NCI-H2107 treated with DMSO at 0.1 percent for 48 hours (cell line): Measurements from ENCODE around the gene BCCIP.

Experiments used
- DNase-seq: peaks from one replicate; lab custom pipeline; 2025; ENCODE audit not compliant: unreplicated experiment; lab: John Stamatoyannopoulos, UW

Gene BCCIP

GRCh38 chr10:125822878-125823662 is at the start of gene BCCIP, which contains the start of gene UROS:
BCCIP (plus strand) TSS chr10:125823546; CDS start chr10:125823558, 12 bp downstream.
UROS (minus strand) TSS chr10:125823258; CDS start chr10:125816499, 6,759 bp downstream.
- peak; percentile 56 for DNase-seq

DNA sequence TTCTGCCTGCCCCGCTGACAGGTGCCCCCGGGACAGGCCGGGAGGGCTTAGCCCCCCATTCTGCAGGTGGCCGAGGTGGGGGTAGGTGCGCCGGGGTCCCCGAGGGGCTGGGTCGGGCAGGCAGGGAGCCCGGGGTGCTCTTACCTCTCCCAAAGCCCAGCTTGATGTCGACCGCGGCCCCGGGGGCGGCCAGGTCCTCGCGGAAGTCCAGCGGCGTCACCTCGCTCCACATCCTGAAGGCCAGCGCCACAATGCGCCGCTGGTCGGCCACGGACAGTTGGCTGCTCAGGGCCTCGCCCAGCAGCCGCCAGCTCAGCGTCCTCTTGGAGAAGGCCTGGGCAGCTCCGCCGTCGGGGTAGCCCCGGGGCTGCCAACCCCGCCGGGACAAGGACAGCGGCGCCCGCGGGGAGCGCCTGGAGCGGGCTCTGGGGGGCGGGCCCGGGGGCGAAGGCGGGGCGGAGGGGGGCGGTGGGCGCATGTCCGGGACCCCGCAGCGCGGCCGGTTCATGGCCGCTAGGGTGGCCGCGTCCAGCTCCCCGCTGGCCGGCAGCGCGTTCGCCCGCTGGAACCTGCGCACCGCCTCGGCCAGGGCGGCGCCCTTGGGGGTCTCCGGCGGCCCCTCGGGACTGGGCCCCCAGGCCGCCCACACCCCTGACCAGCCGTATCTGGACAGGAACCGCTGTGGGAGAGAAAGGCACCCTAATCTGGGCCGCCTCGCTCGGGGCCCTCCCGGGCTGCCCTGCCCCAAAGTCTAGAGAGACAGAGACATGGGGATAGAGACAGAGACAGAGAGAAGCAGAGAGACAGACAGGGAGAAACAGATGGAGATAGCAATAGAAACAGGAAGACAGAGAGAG is 49.4 kb upstream of the BCCIP start:
- DNase-seq, result no peak

- no peak for DNase-seq
Observed at GRCh38 chr10:125774581-125775191, 48.7 kb upstream of the BCCIP start.

GRCh38 chr10:125775491-125776106 is 47.7 kb upstream of the BCCIP start, which contains the start of gene MMP21:
MMP21 (minus strand) TSS chr10:125775821; CDS start chr10:125775821, 0 bp downstream.
- no peak for DNase-seq

- no peak for DNase-seq
Observed at GRCh38 chr10:125777806-125778205, 45.5 kb upstream of the BCCIP start.

- no peak for DNase-seq
Observed at GRCh38 chr10:125778556-125778955, 44.8 kb upstream of the BCCIP start.

- no peak for DNase-seq
Observed at GRCh38 chr10:125779403-125780327, 43.7 kb upstream of the BCCIP start.

DNA sequence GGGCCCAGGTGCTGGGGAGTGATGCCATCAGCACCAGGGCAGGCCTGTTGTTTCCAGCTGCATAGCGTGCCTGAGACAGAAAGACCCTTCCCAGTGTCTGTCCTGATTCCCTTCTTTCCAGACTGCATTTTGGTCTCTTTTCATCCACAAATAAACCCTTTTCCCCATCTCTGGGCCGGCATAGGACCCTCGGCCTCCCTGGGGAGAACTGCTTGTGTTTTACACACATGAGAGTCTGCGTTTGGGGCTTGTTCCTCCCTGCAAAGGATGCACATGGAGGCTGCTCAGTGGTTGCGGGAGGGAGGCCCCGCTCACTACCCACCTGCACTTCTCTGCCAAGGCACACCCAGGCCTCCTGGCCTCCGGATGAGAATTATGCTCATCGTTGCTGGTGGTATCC is 42.0 kb upstream of the BCCIP start:
- DNase-seq, result no peak

DNA sequence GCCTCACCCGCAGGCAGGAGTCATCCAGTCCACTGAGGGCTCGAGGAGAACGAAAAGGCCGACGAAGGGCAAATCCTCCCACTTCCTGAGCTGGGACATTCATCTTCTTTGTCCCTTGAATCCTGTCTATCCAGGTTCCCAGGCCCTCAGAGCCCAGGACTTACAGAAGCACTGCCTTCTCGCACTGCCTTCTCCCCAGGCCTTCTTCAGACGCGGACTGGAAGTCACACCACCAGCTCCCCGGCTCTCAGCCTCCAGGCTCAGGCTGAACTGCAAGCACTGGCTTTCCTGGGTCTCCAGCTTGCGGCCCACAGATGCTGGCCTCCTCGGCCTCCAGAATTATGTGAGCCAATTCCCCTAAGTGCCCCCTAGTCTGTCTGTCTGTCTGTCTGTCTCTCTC is 41.3 kb upstream of the BCCIP start:
- no peak for DNase-seq

- no peak for DNase-seq
Observed at GRCh38 chr10:125782616-125783015, 40.7 kb upstream of the BCCIP start.

- DNase-seq, result no peak
Observed at GRCh38 chr10:125783408-125783807, 39.9 kb upstream of the BCCIP start.

- no peak for DNase-seq
Observed at GRCh38 chr10:125783957-125784356, 39.4 kb upstream of the BCCIP start.

DNA sequence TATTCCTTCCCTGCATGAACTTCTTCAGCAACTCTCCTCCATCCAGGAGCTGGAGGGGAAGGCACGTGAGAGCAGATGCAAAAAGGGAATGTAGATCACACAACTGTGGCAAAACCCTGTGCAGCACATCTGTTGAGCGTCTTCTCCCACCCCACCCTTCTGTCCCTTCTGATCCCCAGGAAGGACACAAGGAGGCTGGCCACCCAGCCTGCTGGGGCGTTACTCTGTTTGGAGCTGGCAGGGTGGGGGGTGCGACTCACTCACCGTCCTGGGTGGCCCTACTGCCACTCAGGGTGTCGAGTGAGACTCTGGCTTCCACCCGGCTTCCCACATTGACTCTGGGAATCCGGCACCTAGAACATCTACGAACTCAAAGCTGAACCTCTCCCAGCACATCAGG is 37.6 kb upstream of the BCCIP start:
- DNase-seq, result no peak

DNA sequence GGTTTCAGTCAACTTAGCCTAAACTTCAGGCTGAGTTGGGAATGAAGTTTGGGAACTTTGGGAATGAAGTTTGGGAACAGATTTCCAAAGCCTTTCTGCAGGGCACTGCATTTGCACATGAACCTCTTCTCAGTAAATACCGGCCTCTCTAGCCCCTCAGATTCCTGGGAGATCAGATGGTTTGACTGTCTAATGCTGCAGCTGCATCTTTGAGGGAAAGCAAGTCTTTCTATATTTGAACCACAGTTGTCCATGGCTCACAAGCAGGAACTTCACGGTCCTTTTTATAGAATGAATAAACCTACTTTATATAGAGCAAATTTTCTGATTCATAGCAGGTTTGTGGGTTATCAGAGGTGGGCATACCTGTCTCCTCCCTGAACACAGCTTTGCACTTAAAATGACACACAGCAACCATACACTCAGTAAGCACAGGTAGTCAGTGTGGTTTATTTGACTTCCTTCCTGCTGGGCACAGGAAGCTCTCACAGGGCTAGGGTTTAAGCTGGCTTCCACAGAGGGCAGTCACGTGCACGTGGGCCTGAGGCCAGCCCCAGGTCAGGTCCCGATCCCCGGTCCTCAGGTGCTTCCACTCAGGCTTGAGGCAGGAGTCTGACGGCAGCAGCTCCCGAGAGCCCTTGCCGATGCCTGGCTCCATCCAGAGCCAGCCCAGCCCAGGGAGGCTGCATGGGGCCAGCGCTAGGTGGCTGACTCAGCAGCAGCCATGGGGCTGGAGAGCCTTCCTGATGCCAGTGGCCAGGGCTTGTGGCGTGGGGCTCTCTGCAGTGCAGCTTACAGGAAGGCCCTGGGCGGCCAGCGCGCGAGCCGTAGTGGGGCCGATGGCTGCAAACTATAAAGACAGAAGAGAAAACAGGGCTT is 35.0 kb upstream of the BCCIP start:
- no peak for DNase-seq

DNA sequence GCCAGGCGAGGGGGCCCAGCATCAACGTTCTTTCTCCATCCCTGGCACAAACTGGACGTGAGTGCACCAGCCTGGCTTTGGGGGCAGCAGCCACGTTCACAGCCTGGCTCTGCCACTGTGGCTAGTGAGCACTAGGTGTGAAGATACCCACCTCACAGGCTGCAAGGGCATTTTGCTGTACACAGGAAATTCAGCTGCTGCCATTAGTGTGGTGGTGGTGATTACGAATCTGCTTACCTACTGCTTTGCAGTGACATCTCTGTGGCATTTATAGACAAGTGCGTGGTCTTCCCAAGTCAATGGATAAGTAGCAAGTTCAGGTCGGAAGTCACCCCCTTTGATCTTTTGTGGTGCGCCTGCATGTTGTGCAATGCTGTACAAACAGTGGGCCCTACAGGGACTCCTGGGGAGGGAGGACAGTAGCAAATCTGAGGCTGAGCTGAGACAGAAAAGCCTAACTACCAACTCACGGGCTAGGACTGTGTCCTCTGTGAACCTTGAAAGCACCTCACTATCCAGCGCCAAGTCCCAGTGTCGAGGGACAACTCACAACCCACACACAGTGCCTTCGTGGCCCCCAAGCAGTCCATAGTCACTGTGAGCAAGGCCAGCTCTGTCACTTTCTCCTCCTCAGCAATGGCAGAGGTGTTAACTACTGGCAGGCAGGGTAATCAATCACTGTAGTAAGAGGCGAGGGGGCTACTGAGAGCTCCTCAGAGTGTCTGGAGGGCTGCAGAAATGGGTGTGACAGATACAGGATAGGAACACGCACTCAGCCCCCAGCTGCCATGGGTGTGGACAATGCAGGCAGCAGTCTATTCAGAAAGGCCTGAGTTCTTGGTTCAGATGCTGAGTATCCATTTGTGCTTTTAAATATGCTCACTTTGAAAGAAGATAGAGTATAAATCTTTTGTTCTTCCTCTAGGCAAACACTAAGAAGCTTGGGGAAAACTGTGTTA is 30.7 kb upstream of the BCCIP start:
- no peak for DNase-seq

DNA sequence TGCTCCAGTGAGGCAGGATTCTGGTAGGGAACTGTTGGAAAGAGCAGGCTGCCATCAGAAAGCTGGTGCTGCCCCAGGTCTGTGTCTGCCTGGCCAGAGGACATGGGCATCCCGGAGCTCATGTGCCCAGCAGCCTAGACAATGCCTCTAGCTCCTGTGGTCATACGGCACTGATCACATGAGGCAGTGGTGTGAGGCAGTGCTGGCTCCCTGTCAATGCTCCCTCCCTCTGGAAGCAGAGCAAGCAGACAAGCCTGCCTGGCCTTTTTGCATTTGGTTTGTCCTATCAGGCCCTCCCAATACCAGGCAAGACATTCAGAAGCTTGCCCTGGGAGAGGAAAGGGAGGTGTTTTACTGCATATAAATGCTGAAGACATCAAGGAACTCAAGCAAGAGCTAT is 28.2 kb upstream of the BCCIP start:
- DNase-seq, result no peak

GRCh38 chr10:125795637-125796190 is 27.6 kb upstream of the BCCIP start:
- no peak for DNase-seq

- DNase-seq, result no peak
Observed at GRCh38 chr10:125797424-125797823, 25.9 kb upstream of the BCCIP start.
